Measurements from ENCODE around the gene EVPL.

The EVPL gene

DNA sequence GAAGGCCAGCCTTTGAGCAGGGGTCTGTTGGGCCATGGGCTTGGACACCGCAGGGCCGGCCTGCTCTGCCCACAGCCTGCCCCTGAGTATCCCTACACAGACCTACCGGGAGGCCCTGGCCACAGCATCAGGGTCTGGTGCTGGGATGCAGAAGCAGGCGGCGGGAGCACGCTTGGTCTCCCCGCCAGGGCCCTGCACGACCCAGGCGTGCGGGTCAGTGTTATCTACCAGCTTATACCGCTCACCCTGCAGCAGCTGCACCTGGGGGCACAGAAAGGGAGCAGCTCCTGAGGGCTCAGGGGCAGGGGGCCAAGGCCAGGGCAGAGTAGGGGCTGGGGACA is 8.8 kb downstream of the EVPL start:
- DNase-seq, result no peak
- TF ChIP-seq POLR2A (IDR thresholded peaks at IDR 0.05; ENCODE audit: low read length) (no peak), GATA1 (IDR thresholded peaks at IDR 0.05; ENCODE audit: low read depth, low read length) (no peak)

DNA sequence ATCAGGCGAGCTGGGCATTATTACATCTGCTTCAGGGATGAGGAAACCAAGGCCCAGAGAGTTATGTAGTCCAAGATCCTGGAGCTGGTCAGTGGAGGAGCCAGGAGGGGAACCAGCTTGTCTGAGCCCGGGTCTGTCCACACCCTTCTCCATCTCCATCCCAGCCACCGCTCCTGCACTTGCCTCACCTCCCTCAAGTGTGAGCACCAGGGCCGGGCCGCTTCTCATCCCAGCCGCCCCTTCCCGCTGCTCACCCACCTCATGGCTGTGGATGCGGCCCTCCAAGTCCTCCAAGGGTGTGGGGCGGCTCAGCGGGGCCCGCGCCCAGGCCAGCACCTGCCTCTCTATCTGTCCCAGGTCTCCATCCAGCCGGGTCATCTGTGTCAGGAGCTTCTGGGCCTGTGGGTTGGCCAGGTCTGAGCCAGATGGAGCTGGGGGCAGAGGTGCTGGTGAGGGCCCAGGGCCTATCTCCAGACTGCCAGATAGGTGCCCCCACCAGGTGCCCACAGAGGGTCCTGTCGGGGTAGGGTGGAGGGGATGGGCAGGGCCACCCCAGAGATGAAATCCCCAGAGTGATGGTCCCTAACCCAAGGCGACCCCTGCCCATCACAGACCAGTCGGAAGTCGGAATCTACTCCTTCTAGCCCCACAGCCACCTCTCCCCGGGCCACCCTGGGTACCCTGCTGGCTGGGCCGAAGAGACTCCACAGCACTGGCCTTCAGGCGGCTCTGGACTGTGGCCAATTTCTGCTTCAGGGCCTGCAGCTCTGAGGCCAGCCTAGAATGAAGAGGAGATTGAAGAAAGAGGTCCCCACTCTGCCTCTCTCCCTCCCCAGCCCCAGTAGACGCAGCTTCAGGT is 9.4 kb downstream of the EVPL start:
- TF ChIP-seq GATA1 (IDR thresholded peaks at IDR 0.05; ENCODE audit: low read depth, low read length), result no peak
- no peak for TF ChIP-seq POLR2A (IDR thresholded peaks at IDR 0.05; ENCODE audit: low read length)
- no peak for DNase-seq

DNA sequence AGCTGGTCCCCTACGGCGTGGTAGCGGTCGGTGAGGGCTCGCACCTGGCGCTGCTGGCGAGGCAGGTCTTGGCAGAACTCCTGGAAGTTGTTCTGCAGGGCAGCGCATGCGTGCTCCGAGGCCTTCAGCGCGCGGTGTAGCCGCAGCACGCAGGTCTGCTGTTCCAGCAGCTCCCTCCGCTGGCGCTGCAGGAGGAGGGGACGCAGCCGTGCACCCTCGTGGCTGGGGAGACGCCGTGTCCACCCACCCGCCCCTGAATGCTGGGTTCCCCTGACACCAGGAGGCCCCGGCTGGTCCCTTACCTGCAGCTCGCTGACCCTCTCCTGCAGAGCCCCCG is 12.2 kb downstream of the EVPL start:
- DNase-seq, result no peak
- TF ChIP-seq POLR2A (IDR thresholded peaks at IDR 0.05; ENCODE audit: low read length), result no peak
- no peak for TF ChIP-seq GATA1 (IDR thresholded peaks at IDR 0.05; ENCODE audit: low read depth, low read length)

DNA sequence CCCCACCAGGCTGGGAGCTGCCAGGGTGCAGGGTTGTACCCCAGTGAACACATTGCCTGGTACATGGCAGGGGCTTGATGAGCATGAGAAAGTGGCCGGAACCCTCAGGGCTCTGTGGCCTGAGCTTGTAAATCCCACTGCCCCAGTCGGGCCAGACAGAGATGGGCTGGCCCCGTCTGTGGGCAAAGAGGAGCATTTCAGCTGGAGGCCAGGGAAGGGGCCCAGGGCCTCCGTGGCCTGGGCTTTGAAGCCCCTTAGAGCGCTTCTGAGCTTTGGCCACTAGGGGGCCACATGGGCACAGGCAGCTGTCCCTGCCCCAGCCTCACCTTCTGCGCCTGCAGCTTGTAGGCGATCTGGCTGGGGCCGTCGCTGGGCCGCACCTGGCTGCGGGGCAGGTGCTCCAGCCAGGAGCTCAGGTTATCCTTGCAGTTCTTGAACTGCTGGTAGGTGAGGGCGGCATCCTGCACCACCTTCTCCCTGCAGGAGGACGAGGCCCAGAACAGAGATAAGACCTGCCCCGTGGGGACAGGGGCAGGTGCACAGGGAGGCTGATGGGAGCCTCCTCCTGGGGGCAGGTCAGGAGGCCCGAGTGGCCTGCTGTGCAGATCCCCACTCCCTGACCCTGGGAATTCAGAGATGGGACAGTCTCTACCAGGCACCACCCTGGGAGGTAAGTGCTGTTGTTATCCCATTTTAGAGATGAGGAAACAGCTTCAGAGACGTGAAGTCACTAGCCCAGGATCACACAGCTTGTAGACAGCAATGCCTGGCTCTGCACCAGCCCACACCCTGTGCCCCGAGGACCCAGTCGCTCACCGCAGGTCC is 12.8 kb downstream of the EVPL start:
- DNase-seq, result peak; percentile 78 to 88
- TF ChIP-seq POLR2A (IDR thresholded peaks at IDR 0.05; ENCODE audit: low read length), result no peak
- no peak for TF ChIP-seq GATA1 (IDR thresholded peaks at IDR 0.05; ENCODE audit: low read depth, low read length)

DNA sequence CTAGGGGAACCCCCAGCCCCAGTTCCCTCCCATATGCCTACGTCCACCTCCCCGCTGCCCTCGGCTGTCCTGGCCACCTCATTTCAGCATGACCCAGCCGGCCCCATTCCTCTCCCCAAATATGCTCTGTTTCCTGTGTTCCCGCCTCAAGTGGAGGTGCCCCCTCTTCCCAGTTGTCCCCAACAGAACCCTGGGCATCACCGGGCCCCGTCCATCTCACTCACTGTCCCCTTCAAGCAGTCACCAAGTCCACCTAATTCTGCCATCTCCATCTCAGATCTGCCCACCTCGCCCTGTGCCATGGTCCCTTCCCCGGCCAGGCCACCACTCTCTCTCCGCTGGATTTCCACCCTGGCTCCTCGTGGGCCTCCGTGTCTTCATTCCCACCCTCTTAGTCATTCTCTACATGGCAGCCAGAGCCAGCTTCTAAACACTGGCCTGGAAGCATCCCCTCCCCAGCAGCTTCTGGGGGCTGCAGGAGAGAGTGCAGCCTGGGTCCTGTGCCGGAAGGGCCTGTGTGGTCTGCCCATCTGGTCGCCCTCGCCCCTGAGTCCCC is 13.7 kb downstream of the EVPL start:
- TF ChIP-seq GATA1 (IDR thresholded peaks at IDR 0.05; ENCODE audit: low read depth, low read length) (no peak), POLR2A (IDR thresholded peaks at IDR 0.05; ENCODE audit: low read length) (no peak)
- DNase-seq, result no peak

DNA sequence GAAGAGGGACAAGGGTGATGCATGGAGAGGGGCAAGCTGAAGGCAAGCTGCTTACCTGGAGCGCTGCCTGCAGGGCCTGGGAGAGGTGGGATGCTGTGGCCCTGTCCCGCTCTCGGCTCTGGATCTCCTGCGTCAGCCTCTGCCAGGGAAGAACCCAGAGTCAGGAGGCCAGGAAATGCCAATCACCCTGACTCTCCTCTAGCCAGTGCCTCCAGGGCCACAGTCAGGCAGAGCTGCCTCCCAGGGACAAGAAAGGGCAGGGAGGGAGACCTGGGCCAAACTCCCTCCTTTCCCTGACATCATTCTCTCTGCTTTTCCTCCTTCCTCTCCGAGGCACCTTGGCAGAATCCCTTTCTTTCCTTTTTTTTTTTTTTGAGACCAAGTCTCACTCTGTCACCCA is 15.2 kb downstream of the EVPL start:
- no peak for DNase-seq
- TF ChIP-seq GATA1 (IDR thresholded peaks at IDR 0.05; ENCODE audit: low read depth, low read length), result no peak
- TF ChIP-seq POLR2A (IDR thresholded peaks at IDR 0.05; ENCODE audit: low read length), result no peak

DNA sequence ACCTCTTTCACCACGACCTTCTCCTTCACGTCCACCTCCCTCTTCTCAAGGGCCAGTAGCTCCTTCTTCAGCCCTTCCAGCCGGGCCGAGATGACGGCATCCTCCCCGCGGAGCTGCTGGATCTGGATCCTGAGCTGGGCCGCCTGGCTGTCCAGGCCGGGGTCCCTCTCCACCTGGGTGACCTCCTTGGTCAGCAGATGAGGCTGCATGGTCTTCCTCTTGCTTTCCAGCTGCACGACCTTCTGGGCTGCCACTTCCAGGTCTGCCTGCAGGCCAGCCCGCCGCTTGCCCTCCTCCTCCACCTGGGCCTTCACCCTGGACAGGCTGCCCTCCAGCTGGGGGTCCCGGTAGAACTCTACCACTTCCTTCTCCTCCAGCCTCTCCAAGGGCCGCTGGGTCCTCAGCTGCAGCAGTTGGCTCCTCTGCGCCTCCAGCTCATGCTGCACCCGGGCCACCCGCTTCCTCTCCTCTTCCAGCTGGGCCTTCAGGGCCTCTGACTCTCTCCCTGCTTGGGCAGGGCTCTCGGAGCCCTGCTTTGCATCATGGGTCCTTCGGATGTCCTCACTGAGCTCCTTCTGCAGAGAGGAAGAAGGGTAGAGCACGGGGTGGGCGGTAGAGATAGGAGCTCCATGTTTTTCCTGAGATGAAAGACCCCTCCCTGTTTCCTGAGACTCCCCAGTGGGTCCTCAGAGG is 17.0 kb downstream of the EVPL start:
- no peak for DNase-seq
- TF ChIP-seq POLR2A (IDR thresholded peaks at IDR 0.05; ENCODE audit: low read length), result no peak
- no peak for TF ChIP-seq GATA1 (IDR thresholded peaks at IDR 0.05; ENCODE audit: low read depth, low read length)

DNA sequence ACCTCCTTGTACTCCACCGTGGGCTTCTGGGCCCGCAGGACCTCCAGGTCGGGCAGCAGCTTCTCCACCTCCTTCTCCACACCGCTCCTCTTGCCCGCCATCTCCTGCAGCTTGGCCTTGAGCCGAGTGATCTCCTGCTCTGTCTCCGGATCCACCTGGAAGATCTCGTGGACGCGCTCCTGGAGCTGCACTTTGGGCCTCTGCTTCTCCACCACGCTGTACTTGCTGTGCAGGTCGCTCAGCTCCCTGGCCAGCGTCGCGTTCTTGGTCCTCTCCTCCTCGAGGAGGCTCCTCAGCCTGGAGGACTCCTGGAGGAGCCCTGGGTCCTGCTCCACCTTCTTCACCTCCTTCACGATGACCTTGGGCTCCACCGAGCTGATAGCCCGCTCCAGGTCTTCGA is 17.7 kb downstream of the EVPL start:
- DNase-seq, result no peak
- TF ChIP-seq POLR2A (IDR thresholded peaks at IDR 0.05; ENCODE audit: low read length), result no peak
- TF ChIP-seq GATA1 (IDR thresholded peaks at IDR 0.05; ENCODE audit: low read depth, low read length), result no peak

DNA sequence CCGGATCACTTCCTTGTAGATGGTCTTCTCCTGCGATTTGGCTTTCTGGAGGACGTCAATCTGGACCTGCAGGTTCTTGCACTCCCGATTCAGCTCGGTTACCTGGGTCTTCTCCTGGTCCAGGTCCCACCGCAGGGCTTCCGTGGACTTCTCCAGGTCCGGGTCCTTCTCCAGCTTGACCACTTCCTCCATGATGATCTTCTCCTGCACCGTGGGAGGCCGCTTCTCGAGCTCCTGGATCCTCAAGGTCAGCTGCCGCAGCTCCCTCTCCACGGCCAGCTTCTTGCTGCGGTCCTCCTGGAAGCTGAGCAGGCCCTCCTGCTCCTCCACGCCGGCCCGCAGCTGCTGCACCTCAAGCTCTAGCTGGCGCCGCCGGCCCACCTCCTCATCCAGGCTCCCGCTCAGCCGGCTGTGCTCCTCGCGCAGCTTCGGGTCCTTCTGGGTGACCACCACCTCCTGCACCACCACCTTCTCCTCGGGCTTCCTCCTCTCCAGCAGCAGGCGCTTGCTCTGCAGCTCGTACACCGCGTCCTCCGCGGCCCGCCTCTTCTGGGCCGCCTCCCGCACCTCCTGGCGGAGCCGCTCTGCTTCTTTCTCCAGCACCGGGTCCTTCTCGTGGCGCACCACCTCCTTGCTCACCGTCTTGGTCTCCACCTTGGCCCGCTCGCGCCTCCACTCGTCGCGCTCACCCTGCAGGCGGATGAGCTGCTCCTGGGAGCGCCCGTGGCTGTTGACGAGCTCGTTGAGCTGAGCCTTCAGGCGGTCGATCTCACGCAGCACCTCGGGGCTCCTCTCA is 18.3 kb downstream of the EVPL start:
- no peak for TF ChIP-seq GATA1 (IDR thresholded peaks at IDR 0.05; ENCODE audit: low read depth, low read length)
- DNase-seq, result no peak

DNA sequence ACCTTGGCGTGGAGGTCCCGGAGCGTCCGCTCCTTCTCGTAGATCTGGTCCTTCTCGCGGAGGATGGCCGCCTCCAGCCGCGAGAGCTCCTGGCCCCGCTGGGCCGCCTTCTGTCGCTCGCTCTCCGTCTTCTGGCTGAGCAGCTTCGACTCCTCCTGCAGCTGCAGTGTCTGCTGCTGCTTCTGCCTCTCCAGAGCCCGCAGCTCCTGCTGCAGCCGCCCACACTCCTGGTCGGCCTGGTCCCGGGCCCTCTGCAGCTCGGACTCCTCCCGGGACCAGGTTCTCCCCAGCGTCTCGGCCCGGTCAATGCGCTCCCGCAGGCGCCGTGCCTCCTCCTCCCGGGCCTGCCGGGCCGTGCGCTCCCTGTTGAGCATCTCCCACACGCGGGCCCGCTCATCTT is 18.9 kb downstream of the EVPL start:
- TF ChIP-seq POLR2A (IDR thresholded peaks at IDR 0.05; ENCODE audit: low read length) (no peak), GATA1 (IDR thresholded peaks at IDR 0.05; ENCODE audit: low read depth, low read length) (no peak)

DNA sequence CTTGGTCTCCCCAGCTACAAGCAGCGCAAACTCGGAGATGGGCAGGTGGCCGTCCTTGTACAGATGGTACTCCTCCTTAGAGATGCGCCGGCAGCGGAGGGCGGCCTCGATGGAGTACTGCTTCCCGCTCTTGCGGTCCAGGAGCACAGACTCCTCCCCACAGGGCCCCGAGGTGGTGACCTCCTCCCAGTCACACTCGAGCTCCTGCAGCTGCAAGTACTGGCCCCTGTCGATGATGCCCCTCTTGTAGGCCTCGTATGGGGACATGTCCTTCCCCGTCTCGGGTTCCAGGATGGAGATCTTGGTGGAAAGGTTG is 19.3 kb downstream of the EVPL start:
- no peak for DNase-seq
- no peak for TF ChIP-seq GATA1 (IDR thresholded peaks at IDR 0.05; ENCODE audit: low read depth, low read length)
- no peak for TF ChIP-seq POLR2A (IDR thresholded peaks at IDR 0.05; ENCODE audit: low read length)

More for the DNA sequence above, 18.9 kb downstream of the EVPL start:
- DNase-seq, result no peak

DNA sequence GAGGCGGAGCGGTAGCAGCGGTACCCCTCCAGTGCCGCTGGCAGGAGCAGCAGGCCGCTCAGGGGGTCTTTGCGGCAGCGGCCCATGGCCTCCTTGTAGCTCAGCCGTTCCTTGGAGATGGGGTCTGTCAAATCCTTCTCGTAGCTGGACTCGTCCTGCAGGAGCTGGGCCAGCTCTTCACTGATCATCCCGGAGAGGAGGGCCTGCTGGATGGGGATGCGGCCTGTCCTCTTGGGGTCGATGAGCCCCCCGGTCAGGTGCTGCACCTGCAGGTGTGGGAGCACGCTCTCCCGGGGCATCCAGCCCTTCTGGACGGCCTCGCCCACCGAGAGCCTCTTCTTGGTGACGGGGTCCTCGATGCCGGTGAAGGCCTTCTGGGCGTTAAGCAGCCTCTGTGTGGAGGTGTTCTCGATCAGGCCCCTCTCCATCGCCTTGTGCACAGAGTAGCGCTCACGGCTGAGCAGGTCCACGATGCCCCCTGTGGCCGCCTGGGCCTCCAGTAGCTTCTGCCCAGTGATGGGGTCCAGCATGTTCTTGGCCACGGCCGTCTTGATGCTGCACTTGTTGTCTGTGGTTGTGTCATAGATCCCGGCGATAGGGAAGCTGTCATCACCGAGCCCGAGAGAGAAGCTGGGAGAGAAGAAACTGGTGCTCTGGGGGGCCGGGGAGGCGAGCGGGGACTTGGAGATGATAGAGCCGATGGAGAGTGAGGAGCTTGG is 19.8 kb downstream of the EVPL start:
- DNase-seq, result no peak
- no peak for TF ChIP-seq GATA1 (IDR thresholded peaks at IDR 0.05; ENCODE audit: low read depth, low read length)
- no peak for TF ChIP-seq POLR2A (IDR thresholded peaks at IDR 0.05; ENCODE audit: low read length)
